Mesothelial cell of epicardium (in vitro differentiated cells): ENCODE data around the gene AFAP1L2. TPM values are rescaled to one million over a fixed set of nuclear protein-coding genes. Genes with fewer than 3 reads are reported as not detected.

ENCODE experiments used
- DNase-seq, 2 experiments: peaks; one replicate each; pipeline ENCODE4 v3.0.0; 2021; ENCODE audit warnings: low spot score in 2 of 2; ENCODE audit not compliant: unreplicated experiment in 2 of 2
- H3K27ac Mint-ChIP-seq: 2 replicates; pipeline ENCODE4 v1.8.0; 2021; ENCODE audit warnings: mixed read lengths
- H3K27me3 Mint-ChIP-seq: 2 replicates; pipeline ENCODE4 v1.8.0; 2021; ENCODE audit warnings: low read depth, mixed read lengths
- H3K36me3 Mint-ChIP-seq: 2 replicates; pipeline ENCODE4 v1.8.0; 2021; ENCODE audit warnings: mixed read lengths
- H3K4me1 Mint-ChIP-seq: 2 replicates; pipeline ENCODE4 v1.8.0; 2021; ENCODE audit warnings: mixed read lengths
- H3K4me3 Mint-ChIP-seq: 2 replicates; pipeline ENCODE4 v1.8.0; 2021; ENCODE audit warnings: mild to moderate bottlenecking, moderate library complexity, mixed read lengths
- H3K9me3 Mint-ChIP-seq: 2 replicates; pipeline ENCODE4 v1.8.0; 2021; ENCODE audit warnings: mixed read lengths
- total RNA-seq: library from RNA; stranded (reverse); gene quantifications from 3 replicates; pipeline ENCODE4 v1.2.1, GENCODE V29; 2021
- TF ChIP-seq, protein P1 (sequence below): fragments of 200-600 bp; sonication (generic); IDR thresholded peaks from one replicate; pipeline ENCODE4 v1.5.0; 2021; ENCODE audit warnings: antibody characterized with exemption; ENCODE audit not compliant: unreplicated experiment

The AFAP1L2 gene
- total RNA-seq, 1 donor from 2014 or later = 5.7 TPM

DNA sequence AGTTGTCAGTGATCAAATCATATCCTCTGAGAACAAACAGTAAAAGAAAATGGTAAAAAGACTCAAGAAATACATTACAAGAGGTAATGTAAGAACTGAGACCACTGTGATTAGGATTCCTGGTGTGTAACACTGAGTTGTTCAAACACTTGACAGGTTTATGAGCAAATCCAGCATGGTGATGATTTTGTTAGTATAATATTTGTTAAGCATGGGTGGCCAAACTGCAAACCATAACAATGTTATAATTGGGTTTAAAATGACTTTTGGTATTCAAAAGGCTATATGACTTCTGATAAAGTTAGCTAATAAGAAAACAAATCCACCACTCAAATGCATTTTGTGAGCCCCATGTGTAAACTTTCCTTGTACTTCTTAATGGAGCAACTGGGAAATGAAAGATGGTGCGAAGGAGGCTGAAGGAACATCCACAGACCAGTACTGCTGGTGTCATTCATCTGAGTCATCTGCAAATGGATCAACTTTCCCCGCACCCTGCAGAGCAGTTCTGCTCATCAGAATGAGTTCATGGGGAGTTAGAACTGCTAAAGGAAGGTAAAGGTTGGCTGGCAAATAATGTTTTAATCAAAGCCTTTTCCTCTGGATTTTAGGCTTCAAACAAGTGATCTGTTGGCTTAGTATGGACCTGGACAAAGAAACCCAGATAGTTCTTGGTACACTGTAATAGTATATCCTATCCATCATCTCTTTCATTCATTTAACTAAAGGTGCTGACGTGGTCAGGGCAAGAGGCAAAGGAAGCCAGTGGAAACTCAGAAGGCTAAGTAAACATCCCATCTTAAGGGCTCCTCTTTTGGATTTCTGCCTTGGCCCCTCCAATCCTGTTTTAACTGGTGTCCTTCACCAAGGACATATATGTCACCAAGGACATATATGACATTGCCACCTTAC lies 45.0 kb downstream of the AFAP1L2 start:
- peaks cover 5% of the 10 kb centered on the region for H3K9me3 Mint-ChIP-seq
- peaks cover 7% of the 10 kb centered on the region for H3K4me1 Mint-ChIP-seq
- no peak overlapping the region for H3K27ac Mint-ChIP-seq
- TF ChIP-seq, protein P1, sequence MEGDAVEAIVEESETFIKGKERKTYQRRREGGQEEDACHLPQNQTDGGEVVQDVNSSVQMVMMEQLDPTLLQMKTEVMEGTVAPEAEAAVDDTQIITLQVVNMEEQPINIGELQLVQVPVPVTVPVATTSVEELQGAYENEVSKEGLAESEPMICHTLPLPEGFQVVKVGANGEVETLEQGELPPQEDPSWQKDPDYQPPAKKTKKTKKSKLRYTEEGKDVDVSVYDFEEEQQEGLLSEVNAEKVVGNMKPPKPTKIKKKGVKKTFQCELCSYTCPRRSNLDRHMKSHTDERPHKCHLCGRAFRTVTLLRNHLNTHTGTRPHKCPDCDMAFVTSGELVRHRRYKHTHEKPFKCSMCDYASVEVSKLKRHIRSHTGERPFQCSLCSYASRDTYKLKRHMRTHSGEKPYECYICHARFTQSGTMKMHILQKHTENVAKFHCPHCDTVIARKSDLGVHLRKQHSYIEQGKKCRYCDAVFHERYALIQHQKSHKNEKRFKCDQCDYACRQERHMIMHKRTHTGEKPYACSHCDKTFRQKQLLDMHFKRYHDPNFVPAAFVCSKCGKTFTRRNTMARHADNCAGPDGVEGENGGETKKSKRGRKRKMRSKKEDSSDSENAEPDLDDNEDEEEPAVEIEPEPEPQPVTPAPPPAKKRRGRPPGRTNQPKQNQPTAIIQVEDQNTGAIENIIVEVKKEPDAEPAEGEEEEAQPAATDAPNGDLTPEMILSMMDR = no peak
- DNase-seq = no peak
- H3K27me3 Mint-ChIP-seq = no peaks in the 10 kb centered on the region
- H3K4me3 Mint-ChIP-seq = no peak overlapping the region
- no peaks in the 10 kb centered on the region for H3K36me3 Mint-ChIP-seq

DNA sequence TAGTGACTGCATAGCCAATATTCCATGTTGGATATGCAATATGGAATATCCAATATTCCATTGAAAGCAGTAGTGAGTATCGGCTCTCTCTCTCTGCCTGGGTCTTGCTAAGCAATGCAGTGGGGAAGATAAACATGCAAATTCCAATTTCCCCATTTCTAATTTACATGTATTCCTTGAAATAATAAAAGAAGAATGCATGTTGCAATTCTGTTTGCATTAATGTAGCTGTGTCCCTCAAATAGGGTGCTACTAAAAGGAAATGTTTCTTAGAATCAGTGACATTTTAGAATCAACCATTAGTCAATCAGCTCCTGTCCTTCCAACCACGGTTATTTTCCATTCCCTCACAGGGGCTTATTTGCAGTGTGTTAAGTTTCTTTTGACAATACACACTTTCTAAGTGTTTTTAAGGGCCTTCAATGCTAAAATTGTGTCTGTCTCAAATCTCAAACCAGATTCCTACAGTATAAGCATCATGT lies 46.7 kb downstream of the AFAP1L2 start:
- Mint-ChIP-seq H3K27ac (peak overlapping the region; percentile 13), H3K9me3 (peaks cover 3% of the 10 kb centered on the region), H3K27me3 (no peaks in the 10 kb centered on the region), H3K4me1 (peaks cover 5% of the 10 kb centered on the region), H3K36me3 (no peaks in the 10 kb centered on the region), H3K4me3 (no peak overlapping the region)
- DNase-seq = no peak
- TF ChIP-seq, protein P1 = no peak

DNA sequence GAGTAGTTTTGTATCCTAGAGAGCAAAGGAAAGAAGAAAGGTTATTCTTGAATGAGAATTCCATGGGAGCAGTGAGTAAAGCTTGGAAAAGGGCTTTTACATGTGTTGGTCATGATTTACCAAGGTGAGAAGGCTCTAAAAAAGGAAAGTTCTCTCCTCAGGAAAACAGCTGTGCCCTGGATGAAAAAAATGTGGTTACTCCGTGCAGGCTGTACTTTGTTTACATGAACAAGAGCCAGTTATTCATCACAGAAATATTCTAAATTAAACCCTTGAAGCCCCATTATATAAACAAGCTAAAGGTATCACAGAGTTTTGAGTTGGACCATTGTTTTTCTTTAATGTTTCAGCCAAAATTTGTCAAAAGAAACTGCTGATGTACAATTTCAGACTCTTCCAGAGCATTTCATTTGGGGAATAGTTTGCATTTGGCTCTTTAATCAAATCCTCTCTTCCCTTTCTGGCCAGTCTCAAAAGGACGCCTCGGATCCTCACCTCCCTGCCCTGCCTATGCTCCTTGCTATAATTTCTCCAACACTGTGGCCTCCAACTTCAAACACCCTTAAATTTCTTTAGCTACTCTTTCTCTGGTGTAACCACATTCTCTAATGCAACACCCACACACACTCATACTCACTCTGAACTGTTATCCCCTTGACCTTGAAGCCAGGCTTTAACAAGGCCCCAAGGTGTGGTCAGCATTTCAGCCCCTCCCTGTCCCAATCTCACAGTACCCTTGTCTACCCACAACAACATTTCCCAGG lies 47.4 kb downstream of the AFAP1L2 start:
- TF ChIP-seq, protein P1 = no peak
- Mint-ChIP-seq H3K36me3 (no peaks in the 10 kb centered on the region), H3K4me3 (no peak overlapping the region), H3K9me3 (peaks cover 3% of the 10 kb centered on the region), H3K27ac (peak overlapping the region; percentile 13), H3K4me1 (peaks cover 5% of the 10 kb centered on the region), H3K27me3 (no peaks in the 10 kb centered on the region)
- no peak for DNase-seq

DNA sequence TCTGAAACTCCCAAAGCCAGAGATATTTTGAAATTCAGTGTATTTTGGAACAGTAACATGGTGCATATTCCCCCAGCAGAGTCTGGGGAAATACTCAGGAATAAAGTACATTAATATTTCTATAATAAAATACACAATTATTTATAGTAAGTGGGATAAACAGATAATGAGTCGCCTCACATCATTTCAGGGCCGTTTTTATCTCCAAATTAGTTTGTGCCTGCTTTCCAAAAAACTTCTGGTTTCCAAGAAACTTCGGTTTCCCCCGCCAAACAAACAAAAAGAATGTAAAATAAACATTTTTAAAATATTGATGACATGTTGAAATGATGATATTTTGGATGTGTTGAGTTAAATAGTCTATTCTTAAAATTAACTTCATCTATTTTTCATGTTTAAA lies 48.2 kb downstream of the AFAP1L2 start:
- TF ChIP-seq, protein P1 = no peak
- Mint-ChIP-seq H3K4me1 (peaks cover 5% of the 10 kb centered on the region), H3K4me3 (no peak overlapping the region), H3K36me3 (no peaks in the 10 kb centered on the region), H3K27ac (no peak overlapping the region), H3K27me3 (no peaks in the 10 kb centered on the region), H3K9me3 (peaks cover 3% of the 10 kb centered on the region)
- DNase-seq = no peak

DNA sequence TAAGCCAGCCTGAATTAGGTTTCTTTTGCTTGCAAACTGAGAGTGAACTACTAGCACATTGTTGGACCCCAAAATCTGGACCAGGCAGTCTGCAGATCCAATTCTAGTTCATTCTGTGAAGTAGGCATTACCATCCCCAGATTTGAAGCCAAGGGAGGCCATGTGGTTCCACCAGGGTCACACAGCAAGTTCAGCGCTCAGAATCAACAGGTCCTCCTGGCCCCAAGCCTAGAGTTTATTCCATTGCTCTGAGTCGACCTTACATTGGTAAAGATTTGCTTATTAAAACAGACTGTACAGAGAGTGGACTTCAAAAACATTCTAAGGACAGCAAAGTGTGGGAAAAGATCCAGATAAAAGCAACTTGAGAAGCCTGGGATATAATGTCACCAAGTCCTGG lies 50.9 kb downstream of the AFAP1L2 start:
- no peak for DNase-seq
- Mint-ChIP-seq H3K27ac (no peak overlapping the region), H3K27me3 (no peaks in the 10 kb centered on the region), H3K4me1 (peaks cover 23% of the 10 kb centered on the region), H3K36me3 (no peaks in the 10 kb centered on the region), H3K4me3 (no peak overlapping the region), H3K9me3 (no peaks in the 10 kb centered on the region)
- TF ChIP-seq, protein P1 = no peak
